SJCRH30 (cell line): ENCODE data around the gene ADSS2. TPM values are rescaled to one million over a fixed set of nuclear protein-coding genes. Genes with fewer than 3 reads are reported as not detected.

Experiments
- DNase-seq, 2 experiments: peaks; one replicate each; pipeline ENCODE4 v3.0.0-alpha.2; 2015 to 2020
- H3K27ac ChIP-seq: fragments of 250-450 bp; sonication (Bioruptor Pico); 2 replicates; pipeline ENCODE4 v1.5.1; 2020; ENCODE audit warnings: mild to moderate bottlenecking, moderate library complexity
- H3K27me3 ChIP-seq: fragments of 250-450 bp; sonication (Bioruptor Pico); 2 replicates; pipeline ENCODE4 v1.5.1; 2020; ENCODE audit warnings: mild to moderate bottlenecking, moderate library complexity
- H3K36me3 ChIP-seq: fragments of 250-450 bp; sonication (Bioruptor Pico); 2 replicates; pipeline ENCODE4 v1.5.1; 2020; ENCODE audit warnings: mild to moderate bottlenecking, moderate library complexity
- H3K4me1 ChIP-seq: fragments of 250-450 bp; sonication (Bioruptor Pico); 2 replicates; pipeline ENCODE4 v1.5.1; 2020; ENCODE audit warnings: mild to moderate bottlenecking, moderate library complexity
- H3K4me3 ChIP-seq: fragments of 250-450 bp; sonication (Bioruptor Pico); 2 replicates; pipeline ENCODE4 v1.5.1; 2020; ENCODE audit warnings: mild to moderate bottlenecking, moderate library complexity
- H3K9me3 ChIP-seq: fragments of 250-450 bp; sonication (Bioruptor Pico); replicated peaks from 2 replicates; pipeline ENCODE4 v1.5.1; 2020; ENCODE audit warnings: mild to moderate bottlenecking, moderate library complexity
- total RNA-seq: library from RNA; depleted of rRNA; stranded (reverse); fragments of >200 nt; shearing (Covaris generic); gene quantifications from 2 replicates; pipeline ENCODE4 v1.2.3, GENCODE V29; 2014

ADSS2 gene
- total RNA-seq, 1 experiment from 2014 or later, result 47.4 TPM

- no peak overlapping the region for H3K27ac ChIP-seq
- no peak overlapping the region for H3K4me3 ChIP-seq
- peaks cover 35% of the 10 kb centered on the region for H3K36me3 ChIP-seq
Measured at GRCh38 chr1:244431166-244431565, 20.5 kb downstream of the ADSS2 start.

GRCh38 chr1:244429818-244430217 lies 21.9 kb downstream of the ADSS2 start:
- Histone ChIP-seq H3K4me3 (no peak overlapping the region), H3K4me1 (no peaks in the 10 kb centered on the region), H3K9me3 (no peaks in the 10 kb centered on the region), H3K27ac (no peak overlapping the region), H3K36me3 (peaks cover 38% of the 10 kb centered on the region), H3K27me3 (no peaks in the 10 kb centered on the region)
- DNase-seq, result no peak

More at GRCh38 chr1:244431166-244431565, 20.5 kb downstream of the ADSS2 start:
- no peaks in the 10 kb centered on the region for H3K9me3 ChIP-seq
- DNase-seq, result no peak
- no peaks in the 10 kb centered on the region for H3K4me1 ChIP-seq
- no peaks in the 10 kb centered on the region for H3K27me3 ChIP-seq

- Histone ChIP-seq H3K27me3 (no peaks in the 10 kb centered on the region), H3K27ac (no peak overlapping the region), H3K4me3 (no peak overlapping the region), H3K9me3 (no peaks in the 10 kb centered on the region), H3K4me1 (no peaks in the 10 kb centered on the region), H3K36me3 (peaks cover 41% of the 10 kb centered on the region; the same call in 1 of the 2 replicates)
- DNase-seq, result no peak
Measured at GRCh38 chr1:244427647-244428046, 24.1 kb downstream of the ADSS2 start.

- DNase-seq, result no peak
- Histone ChIP-seq H3K4me1 (no peaks in the 10 kb centered on the region), H3K27ac (no peak overlapping the region), H3K4me3 (no peak overlapping the region), H3K36me3 (peaks cover 36% of the 10 kb centered on the region), H3K27me3 (no peaks in the 10 kb centered on the region), H3K9me3 (no peaks in the 10 kb centered on the region)
Measured at GRCh38 chr1:244424649-244425334, 26.9 kb downstream of the ADSS2 start.

- Histone ChIP-seq H3K27ac (no peak overlapping the region), H3K27me3 (no peaks in the 10 kb centered on the region), H3K4me3 (no peak overlapping the region), H3K4me1 (no peaks in the 10 kb centered on the region), H3K9me3 (no peaks in the 10 kb centered on the region), H3K36me3 (peaks cover 46% of the 10 kb centered on the region)
- DNase-seq, result no peak
Measured at GRCh38 chr1:244422174-244422573, 29.5 kb downstream of the ADSS2 start.

- Histone ChIP-seq H3K36me3 (peaks cover 68% of the 10 kb centered on the region), H3K4me3 (no peak overlapping the region), H3K27ac (no peak overlapping the region), H3K9me3 (no peaks in the 10 kb centered on the region), H3K27me3 (no peaks in the 10 kb centered on the region), H3K4me1 (no peaks in the 10 kb centered on the region)
- no peak for DNase-seq
Measured at GRCh38 chr1:244419024-244419423, 32.7 kb downstream of the ADSS2 start.

GRCh38 chr1:244414543-244414942 lies 37.2 kb downstream of the ADSS2 start:
- Histone ChIP-seq H3K27ac (no peak overlapping the region), H3K27me3 (no peaks in the 10 kb centered on the region), H3K36me3 (peaks cover 54% of the 10 kb centered on the region), H3K4me1 (no peaks in the 10 kb centered on the region), H3K4me3 (no peak overlapping the region), H3K9me3 (no peaks in the 10 kb centered on the region)
- no peak for DNase-seq

GRCh38 chr1:244413736-244414135 lies 38.0 kb downstream of the ADSS2 start:
- Histone ChIP-seq H3K9me3 (no peaks in the 10 kb centered on the region), H3K4me3 (no peak overlapping the region), H3K4me1 (no peaks in the 10 kb centered on the region), H3K36me3 (peaks cover 53% of the 10 kb centered on the region), H3K27me3 (no peaks in the 10 kb centered on the region), H3K27ac (no peak overlapping the region)
- no peak for DNase-seq

- H3K4me3 ChIP-seq, result no peak overlapping the region
- H3K4me1 ChIP-seq, result no peaks in the 10 kb centered on the region
- peaks cover 47% of the 10 kb centered on the region for H3K36me3 ChIP-seq
- no peaks in the 10 kb centered on the region for H3K27me3 ChIP-seq
- no peak for DNase-seq
- no peaks in the 10 kb centered on the region for H3K9me3 ChIP-seq
- H3K27ac ChIP-seq, result no peak overlapping the region
Measured at GRCh38 chr1:244412176-244412575, 39.5 kb downstream of the ADSS2 start.

- Histone ChIP-seq H3K9me3 (no peaks in the 10 kb centered on the region), H3K36me3 (peaks cover 26% of the 10 kb centered on the region), H3K27ac (no peak overlapping the region), H3K4me3 (no peak overlapping the region), H3K27me3 (no peaks in the 10 kb centered on the region), H3K4me1 (no peaks in the 10 kb centered on the region)
- no peak for DNase-seq
Measured at GRCh38 chr1:244409701-244410100, 42.0 kb downstream of the ADSS2 start.

GRCh38 chr1:244406337-244406736 lies 45.4 kb downstream of the ADSS2 start:
- Histone ChIP-seq H3K4me1 (no peaks in the 10 kb centered on the region), H3K27me3 (no peaks in the 10 kb centered on the region), H3K4me3 (no peak overlapping the region), H3K9me3 (peaks cover 12% of the 10 kb centered on the region), H3K36me3 (peaks cover 40% of the 10 kb centered on the region), H3K27ac (no peak overlapping the region)
- DNase-seq, result no peak

GRCh38 chr1:244405856-244406255 lies 45.9 kb downstream of the ADSS2 start:
- Histone ChIP-seq H3K27me3 (no peaks in the 10 kb centered on the region), H3K9me3 (peaks cover 12% of the 10 kb centered on the region), H3K36me3 (peaks cover 43% of the 10 kb centered on the region), H3K4me1 (no peaks in the 10 kb centered on the region), H3K4me3 (no peak overlapping the region), H3K27ac (no peak overlapping the region)
- no peak for DNase-seq

- Histone ChIP-seq H3K4me1 (no peaks in the 10 kb centered on the region), H3K27ac (no peak overlapping the region), H3K4me3 (no peak overlapping the region), H3K27me3 (no peaks in the 10 kb centered on the region), H3K36me3 (peaks cover 39% of the 10 kb centered on the region), H3K9me3 (peaks cover 12% of the 10 kb centered on the region)
- DNase-seq, result no peak
Measured at GRCh38 chr1:244403431-244403830, 48.3 kb downstream of the ADSS2 start.

- no peak overlapping the region for H3K4me3 ChIP-seq
- DNase-seq, result no peak
- no peak overlapping the region for H3K27ac ChIP-seq
- H3K27me3 ChIP-seq, result no peaks in the 10 kb centered on the region
- H3K4me1 ChIP-seq, result no peaks in the 10 kb centered on the region; the same call in 1 of the 2 replicates
- H3K36me3 ChIP-seq, result peaks cover 32% of the 10 kb centered on the region
- H3K9me3 ChIP-seq, result peaks cover 12% of the 10 kb centered on the region
Measured at GRCh38 chr1:244400974-244401373, 50.7 kb downstream of the ADSS2 start.

- Histone ChIP-seq H3K4me3 (no peak overlapping the region), H3K27me3 (no peaks in the 10 kb centered on the region), H3K27ac (no peak overlapping the region), H3K36me3 (peaks cover 11% of the 10 kb centered on the region), H3K4me1 (peaks cover 6% of the 10 kb centered on the region), H3K9me3 (0 out of 2 replicates have a peak, but pooled peaks cover 2% of the 10 kb centered on the region)
- peak in 1 of 2 experiments; percentile 14 for DNase-seq
Measured at GRCh38 chr1:244397131-244397530, 54.6 kb downstream of the ADSS2 start.

GRCh38 chr1:244395965-244396364 lies 55.7 kb downstream of the ADSS2 start:
- no peaks in the 10 kb centered on the region for H3K9me3 ChIP-seq
- peaks cover 6% of the 10 kb centered on the region for H3K4me1 ChIP-seq
- no peak overlapping the region for H3K27ac ChIP-seq
- no peak overlapping the region for H3K4me3 ChIP-seq
- H3K36me3 ChIP-seq, result no peaks in the 10 kb centered on the region
- no peak for DNase-seq
- H3K27me3 ChIP-seq, result no peaks in the 10 kb centered on the region
